K562 (cell line): ENCODE data around the gene ULK3. TPM values are rescaled to one million over a fixed set of nuclear protein-coding genes. Genes with fewer than 3 reads are reported as not detected.

Experiments
- ATAC-seq: fragments of 200-7000 bp; cut with Tn5 transposase; 3 replicates; pipeline ENCODE4 v1.9.1; 2020; ENCODE audit warnings: moderate library complexity
- BruUV-seq: library from RNA; stranded (reverse); fragments of 400-500 nt; replicated peaks from 2 replicates; lab custom pipeline; 2021; lab: Mats Ljungman, UMichigan
- CTCF ChIA-PET: fragments of 300-600 bp; formaldehyde crosslinking; extraction: SDS; loops from one replicate; lab custom pipeline; 2021; ENCODE audit warnings: low intra/inter-chr PET ratio; lab: Yijun Ruan, JAX
- POLR2A ChIA-PET: fragments of 300-600, 350-650 bp; sonication (Branson Sonifier 250); formaldehyde crosslinking; extraction: SDS; loops from one replicate; lab custom pipeline; 2021; ENCODE audit warnings: antibody characterized with exemption, inconsistent platforms; lab: Yijun Ruan, JAX
- DNase-seq, 4 experiments: peaks; one replicate each; pipeline versions ENCODE4 v3.0.0 to v3.0.0-alpha.2; 2011 to 2018; ENCODE audit warnings: low spot score in 3 of 4, mixed read lengths in 3 of 4; ENCODE audit errors: extremely low read depth in 1 of 4
- FAIRE-seq: peaks from 2 replicates; lab custom pipeline; 2011; peaks lifted over from hg19 to GRCh38; lab: Jason Lieb, UNC
- H2AFZ ChIP-seq: 2 replicates; pipeline ENCODE4 v1.6.0; 2011; ENCODE audit warnings: low read depth, low read length, control low read depth, inconsistent platforms
- H3K27ac ChIP-seq: fragments of 200-600 bp; 3 replicates; pipeline ENCODE4 v1.8.0; 2011; ENCODE audit warnings: low read depth, mild to moderate bottlenecking, control low read depth, inconsistent platforms, low read length, moderate library complexity, mixed read lengths; ENCODE audit errors: extremely low read depth
- H3K27me3 ChIP-seq, 2 experiments: fragments of 300-600 bp in 1 of 2; 2 replicates in 1 of 2; 3 replicates in 1 of 2; pipeline versions ENCODE4 v1.6.0 to v1.8.0; 2011; ENCODE audit warnings: inconsistent platforms in 2 of 2, low read length in 2 of 2, mild to moderate bottlenecking in 1 of 2, mixed read lengths in 1 of 2, moderate library complexity in 1 of 2; ENCODE audit not compliant: control insufficient read depth in 2 of 2, insufficient read depth in 2 of 2
- H3K36me3 ChIP-seq: fragments of 300-600 bp; 3 replicates; pipeline ENCODE4 v1.8.0; 2011; ENCODE audit warnings: mild to moderate bottlenecking, low read length, inconsistent platforms; ENCODE audit not compliant: control insufficient read depth, insufficient read depth
- H3K4me1 ChIP-seq, 2 experiments: fragments of 200-600 bp in 1 of 2; replicated peaks in 1 of 2; 2 replicates in 1 of 2; 3 replicates in 1 of 2; pipeline versions ENCODE4 v1.5.1 to v1.8.0; 2011; ENCODE audit warnings: inconsistent platforms in 2 of 2, low read length in 2 of 2, mild to moderate bottlenecking in 1 of 2, mixed read lengths in 1 of 2, moderate library complexity in 1 of 2; ENCODE audit not compliant: control insufficient read depth in 2 of 2, insufficient read depth in 2 of 2
- H3K4me2 ChIP-seq: 2 replicates; pipeline ENCODE4 v1.6.1; 2011; ENCODE audit warnings: low read length, control low read depth, inconsistent platforms, mixed read lengths; ENCODE audit not compliant: insufficient read depth
- H3K4me3 ChIP-seq: fragments of 200-600 bp; sonication (generic), shearing (Covaris generic); 2 replicates; pipeline ENCODE4 v1.5.1; 2016; ENCODE audit warnings: control low read depth, inconsistent platforms
- H3K79me2 ChIP-seq: fragments of 200-600 bp; 3 replicates; pipeline ENCODE4 v1.8.0; 2011; ENCODE audit warnings: low read length, inconsistent platforms; ENCODE audit not compliant: control insufficient read depth, insufficient read depth
- H3K9ac ChIP-seq, 2 experiments: 2 replicates each; pipeline versions ENCODE4 v1.6.0 to v1.6.1; 2011; ENCODE audit warnings: low read depth in 2 of 2, low read length in 2 of 2, control low read depth in 1 of 2, inconsistent platforms in 1 of 2, mild to moderate bottlenecking in 1 of 2, mixed read lengths in 1 of 2; ENCODE audit not compliant: insufficient read depth in 1 of 2
- H3K9me1 ChIP-seq: one replicate; pipeline ENCODE4 v1.6.0; 2011; ENCODE audit warnings: inconsistent platforms, mild to moderate bottlenecking, low read length, moderate library complexity; ENCODE audit not compliant: control insufficient read depth, insufficient read depth
- H3K9me3 ChIP-seq: replicated peaks from 2 replicates; pipeline ENCODE4 v1.5.1; 2011; ENCODE audit warnings: low read depth, low read length, inconsistent platforms; ENCODE audit not compliant: control insufficient read depth, insufficient read depth
- H4K20me1 ChIP-seq: replicated peaks from 2 replicates; pipeline ENCODE4 v1.6.1; 2011; ENCODE audit warnings: low read length, inconsistent platforms, mixed read lengths; ENCODE audit not compliant: control insufficient read depth, insufficient read depth
- CBX8 ChIP-seq: fragments of 200-600 bp; sonication (generic); IDR thresholded peaks from 2 replicates; pipeline ENCODE4 v1.6.1; 2012; ENCODE audit warnings: borderline replicate concordance, mixed run types, low read depth, mild to moderate bottlenecking, moderate library complexity, mixed read lengths, low read length, control low read depth, inconsistent platforms; ENCODE audit not compliant: poor library complexity, severe bottlenecking; ENCODE audit errors: extremely low read depth
- FOXM1 ChIP-seq, 2 experiments: fragments of 450-650 bp in 1 of 2; sonication (generic) in 1 of 2; formaldehyde crosslinking in 1 of 2; IDR thresholded peaks; 2 replicates each; pipeline versions ENCODE4 v1.6.1 to v1.9.0; 2017 to 2022; ENCODE audit warnings: low read depth in 2 of 2, mild to moderate bottlenecking in 2 of 2, missing genetic modification reagents in 1 of 2, moderate library complexity in 1 of 2
- HMG20B ChIP-seq: fragments of 250-450 bp; sonication (Bioruptor Pico); IDR thresholded peaks from 2 replicates; pipeline ENCODE4 v1.5.0; 2021; ENCODE audit warnings: mild to moderate bottlenecking
- NFRKB ChIP-seq: fragments of 450-650 bp; IDR thresholded peaks from 2 replicates; pipeline ENCODE4 v1.6.1; 2016; ENCODE audit warnings: low read depth
- SMARCA5 ChIP-seq: fragments of 450-650 bp; IDR thresholded peaks from 2 replicates; pipeline ENCODE4 v1.6.1; 2016
- SMC3 ChIP-seq: conservative IDR thresholded peaks from 2 replicates; pipeline ENCODE4 v1.6.1; 2011; ENCODE audit warnings: low read depth, low read length, improper control_type of control experiment; ENCODE audit not compliant: insufficient read depth
- WGBS: fragments of 100-300 bp; shearing (Covaris generic); methylation state at CpG from one replicate; pipeline ENCODE4 v1.1.6; 2016; ENCODE audit warnings: low coverage, mixed read lengths; ENCODE audit not compliant: insufficient coverage; ENCODE audit errors: missing lambda C conversion rate; 5-methylcytosine and 5-hydroxymethylcytosine counted together
- in situ Hi-C: fragments of 300-500 bp; cut with MboI; formaldehyde crosslinking; loops from 4 replicates; pipeline ENCODE4 v1.15.0; 2018; ENCODE audit warnings: inconsistent platforms, mixed read lengths
- intact Hi-C: fragments of 100-400 bp; cut with micrococcal nuclease; formaldehyde crosslinking; loops from 2 replicates; pipeline ENCODE4 v1.14.2; 2022
- polyA plus RNA-seq, 8 experiments: library from polyadenylated mRNA; depleted of rRNA in 4 of 8; stranded (reverse) in 5 of 8; unstranded in 3 of 8; fragments of >200 nt; fragmentation: Nextera tagmentation in 2 of 8; fragmentation: Illumina TruSeq in 1 of 8; extraction: Ambion mirVana in 2 of 8; extraction: Trizol in 1 of 8; gene quantifications; 2 replicates each; pipeline versions ENCODE4 v1.2.1 to v1.2.3, GENCODE V29; 2011 to 2014; ENCODE audit warnings: inconsistent platforms in 1 of 8, missing spikeins in 1 of 8
- total RNA-seq, 7 experiments: library from RNA; depleted of rRNA in 6 of 7; stranded (reverse); fragments of >200 nt in 6 of 7; fragmentation: Illumina TruSeq in 2 of 7; extraction: Trizol in 2 of 7; gene quantifications; 2 replicates each; pipeline versions ENCODE4 v1.2.1 to v1.2.3, GENCODE V29; 2011 to 2021; ENCODE audit warnings: low replicate concordance in 1 of 7

The ULK3 gene
- total and polyA plus RNA-seq, 9 of the 15 experiments (the other 6 are each of a cell fraction or from before 2014, with no cell fraction given) = 0.68 to 68.0 (median 34.9) TPM

DNA sequence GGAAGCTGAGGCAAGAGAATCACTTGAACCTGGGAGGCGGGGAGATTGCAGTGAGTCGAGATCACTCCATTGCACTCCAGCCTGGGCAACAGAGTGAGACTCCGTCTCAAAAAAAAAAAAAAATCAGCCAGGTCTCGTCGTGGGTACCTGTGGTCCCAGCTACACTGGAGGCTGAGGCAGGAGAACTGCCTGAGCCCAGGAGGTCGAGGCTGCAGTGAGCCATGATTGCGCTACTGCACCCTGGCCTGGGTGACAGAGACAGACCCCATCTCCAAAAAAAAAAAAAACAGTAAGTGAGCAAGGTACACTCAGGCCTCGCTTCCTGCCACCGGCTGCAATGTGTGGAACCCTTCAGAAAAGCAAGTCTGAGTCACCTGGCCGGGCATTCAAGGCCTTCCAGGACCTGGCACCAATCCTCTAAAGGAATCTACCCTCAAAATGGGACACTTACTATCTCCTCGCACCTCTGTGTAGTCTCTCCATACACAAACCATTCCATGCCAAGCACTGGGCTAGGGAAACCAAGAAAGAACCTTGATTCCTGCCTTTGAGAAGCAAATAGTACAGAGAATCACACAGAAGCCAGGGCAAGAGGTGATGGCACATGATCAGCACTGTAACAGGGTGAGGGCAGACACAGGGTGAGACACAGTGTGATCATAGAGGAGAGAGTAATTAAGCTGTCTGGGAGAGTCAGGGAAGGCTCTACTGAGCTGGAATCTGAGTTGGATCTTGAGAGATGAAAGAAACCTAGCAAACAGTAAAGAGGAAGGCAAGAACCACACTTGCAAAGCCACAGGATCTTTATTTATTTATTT is 20.5 kb upstream of the ULK3 start:
- H3K27ac ChIP-seq = no peak overlapping the region
- H3K4me2 ChIP-seq = no peak overlapping the region
- H4K20me1 ChIP-seq = no peaks in the 10 kb centered on the region
- BruUV-seq = no TSS peak
- no peak overlapping the region; a peak in 1 of 4 replicates for H3K9ac ChIP-seq
- H3K9me3 ChIP-seq = no peaks in the 10 kb centered on the region; the same call in 1 of the 2 replicates
- FAIRE-seq (no peak), DNase-seq (no peak), ATAC-seq (no peak)
- POLR2A ChIA-PET = interaction anchor here (0.8 to 1.2 kb wide), 3 partner anchors 8 to 139 kb away, joined by 3 to 5 read pairs (median 3); no protein-coding TSS in a partner anchor
- CTCF ChIA-PET = no interaction called here
- H3K4me1 ChIP-seq = peaks cover 0 to 5% of the 10 kb centered on the region in 2 experiments; a peak in 1 of 5 replicates
- no peaks in the 10 kb centered on the region for H3K27me3 ChIP-seq
- peaks cover 24% of the 10 kb centered on the region; the same call in 2 of the 3 replicates for H3K36me3 ChIP-seq
- intact Hi-C loops = no loop called here
- no peak for TF ChIP-seq CBX8
- TF ChIP-seq FOXM1 (IDR thresholded peaks at IDR 0.05; ENCODE audit: low read depth) = no peak
- TF ChIP-seq FOXM1 (CRISPR knock-in tag; IDR thresholded peaks at IDR 0.05; ENCODE audit: low read depth) = no peak
- TF ChIP-seq SMARCA5 = no peak
- TF ChIP-seq NFRKB = no peak
- no peak for TF ChIP-seq SMC3
- no peak for TF ChIP-seq HMG20B (CRISPR knock-in tag)
- no peak overlapping the region for H3K4me3 ChIP-seq
- H3K79me2 ChIP-seq = peaks cover 38% of the 10 kb centered on the region
- no peak overlapping the region for H2AFZ ChIP-seq
- in situ Hi-C loops = no loop called here
- peaks cover 7% of the 10 kb centered on the region for H3K9me1 ChIP-seq
- 69% methylated on average over 10 of the region's 11 CpGs for WGBS
